C4-2B (cell line): Measurements from ENCODE around the gene FAM43B.

ENCODE experiments used
- ZFX ChIP-seq: fragments of 450-650 bp; IDR thresholded peaks from 2 replicates; pipeline ENCODE4 v1.6.1; 2017
- TF ChIP-seq, protein P1 (sequence below): fragments of 450-650 bp; conservative IDR thresholded peaks from 2 replicates; pipeline ENCODE4 v1.5.1; 2017; ENCODE audit warnings: mild to moderate bottlenecking

DNA sequence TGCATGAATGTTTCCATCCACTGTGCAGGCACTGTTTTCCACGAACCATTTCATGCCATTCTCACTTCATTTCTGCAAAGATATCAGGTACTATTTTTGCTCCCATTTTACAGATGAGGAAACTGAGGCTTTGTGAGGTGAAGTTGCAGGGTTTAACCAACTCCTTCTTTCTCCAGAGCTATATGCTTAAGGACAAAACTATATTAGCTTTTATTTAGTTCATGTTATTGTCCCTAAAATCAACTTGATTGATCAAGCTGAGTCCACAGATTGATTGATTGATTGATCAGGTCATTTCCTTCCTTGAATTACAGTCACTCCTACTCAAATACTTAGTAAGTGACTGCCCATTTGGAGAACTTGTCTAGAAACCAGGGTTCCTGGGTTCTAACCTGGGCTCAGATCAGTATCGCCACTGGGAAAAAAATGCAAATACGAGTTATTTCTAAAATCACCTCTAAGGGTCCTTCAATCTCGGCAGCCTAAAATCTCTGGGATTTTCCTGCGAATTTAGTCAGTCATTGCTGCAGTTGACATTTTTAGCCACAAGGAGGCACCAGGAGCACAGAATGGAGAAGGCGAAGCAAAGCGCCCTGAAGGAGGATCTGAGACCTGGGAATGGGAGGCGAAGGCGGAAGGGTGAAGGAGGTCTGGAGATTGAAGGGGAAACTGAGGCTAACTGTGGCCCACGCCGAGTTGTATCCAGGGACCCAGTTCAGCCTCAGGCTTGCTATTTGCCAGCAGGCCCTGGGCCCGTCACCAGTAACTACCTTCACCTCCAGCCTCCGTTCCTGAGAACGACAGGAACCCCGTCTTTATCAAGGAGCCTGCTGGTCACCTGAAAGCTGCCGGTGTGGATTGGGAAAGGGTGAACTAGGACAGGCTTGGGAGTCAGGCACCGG lies 30.2 kb upstream of the FAM43B start:
- TF ChIP-seq, protein P1, sequence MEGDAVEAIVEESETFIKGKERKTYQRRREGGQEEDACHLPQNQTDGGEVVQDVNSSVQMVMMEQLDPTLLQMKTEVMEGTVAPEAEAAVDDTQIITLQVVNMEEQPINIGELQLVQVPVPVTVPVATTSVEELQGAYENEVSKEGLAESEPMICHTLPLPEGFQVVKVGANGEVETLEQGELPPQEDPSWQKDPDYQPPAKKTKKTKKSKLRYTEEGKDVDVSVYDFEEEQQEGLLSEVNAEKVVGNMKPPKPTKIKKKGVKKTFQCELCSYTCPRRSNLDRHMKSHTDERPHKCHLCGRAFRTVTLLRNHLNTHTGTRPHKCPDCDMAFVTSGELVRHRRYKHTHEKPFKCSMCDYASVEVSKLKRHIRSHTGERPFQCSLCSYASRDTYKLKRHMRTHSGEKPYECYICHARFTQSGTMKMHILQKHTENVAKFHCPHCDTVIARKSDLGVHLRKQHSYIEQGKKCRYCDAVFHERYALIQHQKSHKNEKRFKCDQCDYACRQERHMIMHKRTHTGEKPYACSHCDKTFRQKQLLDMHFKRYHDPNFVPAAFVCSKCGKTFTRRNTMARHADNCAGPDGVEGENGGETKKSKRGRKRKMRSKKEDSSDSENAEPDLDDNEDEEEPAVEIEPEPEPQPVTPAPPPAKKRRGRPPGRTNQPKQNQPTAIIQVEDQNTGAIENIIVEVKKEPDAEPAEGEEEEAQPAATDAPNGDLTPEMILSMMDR: peak; percentile 81
- no peak for TF ChIP-seq ZFX
